Stomach smooth muscle (tissue), 2 donors: ENCODE data around the gene RHBDD1.

Experiments used
- H3K27ac ChIP-seq: one replicate; pipeline ENCODE4 v1.7.0; 2013; ENCODE audit warnings: mild to moderate bottlenecking, low read length, inconsistent platforms
- H3K27me3 ChIP-seq, 2 donors: one replicate each; pipeline ENCODE4 v1.7.0; 2013; ENCODE audit warnings: low read length in 2 of 2; ENCODE audit not compliant: insufficient read depth in 2 of 2, control insufficient read depth in 1 of 2
- H3K36me3 ChIP-seq, 2 donors: one replicate each; pipeline ENCODE4 v1.7.0; 2013; ENCODE audit warnings: low read length in 2 of 2; ENCODE audit not compliant: control insufficient read depth in 2 of 2, insufficient read depth in 2 of 2
- H3K4me1 ChIP-seq: one replicate; pipeline ENCODE4 v1.7.0; 2013; ENCODE audit warnings: low read length; ENCODE audit not compliant: control insufficient read depth, insufficient read depth
- H3K4me3 ChIP-seq, 2 donors: one replicate each; pipeline ENCODE4 v1.7.0; 2013; ENCODE audit warnings: low read length in 2 of 2
- H3K9ac ChIP-seq, 2 donors: one replicate each; pipeline ENCODE4 v1.7.0; 2013; ENCODE audit warnings: low read length in 2 of 2, mild to moderate bottlenecking in 1 of 2
- H3K9me3 ChIP-seq, 2 donors: one replicate each; pipeline ENCODE4 v1.7.0; 2013; ENCODE audit warnings: low read length in 2 of 2; ENCODE audit not compliant: control insufficient read depth in 2 of 2
- donor health status: healthy.
- donor health status: Pancreatic carcinoma.

Gene RHBDD1

DNA sequence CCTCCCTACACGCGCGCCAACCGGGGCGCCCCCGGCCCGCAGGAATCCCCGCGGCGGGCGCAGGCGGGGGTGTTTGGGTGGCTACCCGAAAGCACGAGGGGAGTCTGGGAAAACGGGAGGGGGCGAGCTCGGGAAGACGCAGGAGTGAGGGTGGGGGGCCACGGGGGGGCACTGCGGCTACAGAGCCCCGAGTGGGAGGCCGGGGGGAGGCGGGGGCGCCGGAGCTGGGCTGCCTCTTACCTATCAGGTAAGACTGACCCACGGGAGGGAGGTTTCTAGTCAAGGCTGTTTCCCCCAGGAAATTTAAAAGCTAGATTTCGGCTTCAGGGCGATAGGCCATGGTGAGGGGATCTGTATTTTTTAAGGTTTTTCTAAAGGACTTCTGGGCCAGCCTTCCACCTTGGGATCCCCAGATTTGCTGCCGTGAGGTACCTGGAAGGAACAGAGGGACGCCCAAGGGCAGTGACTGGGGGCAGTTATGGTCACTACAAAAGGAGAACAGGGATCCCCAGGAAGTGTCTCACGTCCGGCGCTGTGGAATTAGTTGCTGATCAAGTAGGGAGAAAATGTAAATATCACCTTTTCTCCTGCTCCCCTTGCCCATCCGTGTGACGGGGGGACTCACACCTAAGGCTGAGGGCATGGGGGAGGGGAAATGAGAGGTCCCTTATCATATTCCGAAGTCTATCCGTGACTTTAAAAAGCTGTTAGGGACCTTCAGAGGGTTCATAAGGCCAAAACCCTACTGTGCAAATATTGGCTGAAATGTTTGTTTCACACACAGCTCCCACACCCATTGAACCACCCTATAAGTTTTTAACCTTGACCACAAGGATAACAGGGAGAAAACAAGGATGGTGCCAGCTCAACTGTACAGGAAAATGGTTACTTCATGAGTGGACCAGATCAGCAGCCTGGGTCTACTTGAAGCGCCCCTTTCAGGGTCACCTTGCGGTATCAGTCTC lies 35.6 kb upstream of the RHBDD1 start:
- H3K4me3 ChIP-seq: peak overlapping the region; percentile 54 to 79
- no peaks in the 10 kb centered on the region for H3K27me3 ChIP-seq
- peaks cover 52% of the 10 kb centered on the region for H3K4me1 ChIP-seq
- no peaks in the 10 kb centered on the region for H3K36me3 ChIP-seq
- peak overlapping the region; percentile 86 for H3K27ac ChIP-seq
- H3K9ac ChIP-seq: peak overlapping the region; percentile 63 to 82
- no peaks in the 10 kb centered on the region for H3K9me3 ChIP-seq

- Histone ChIP-seq H3K27ac (peak overlapping the region; percentile 86), H3K4me3 (peak overlapping the region; percentile 54 to 79), H3K4me1 (peaks cover 43% of the 10 kb centered on the region), H3K9ac (peak overlapping the region; percentile 63 to 82), H3K27me3 (no peaks in the 10 kb centered on the region), H3K9me3 (no peaks in the 10 kb centered on the region), H3K36me3 (no peaks in the 10 kb centered on the region)
These were observed 34.7 kb upstream of the RHBDD1 start for GRCh38 chr2:226800941-226801784.

- Histone ChIP-seq H3K9ac (no peak overlapping the region), H3K27ac (no peak overlapping the region), H3K27me3 (no peaks in the 10 kb centered on the region), H3K4me3 (no peak overlapping the region), H3K36me3 (no peaks in the 10 kb centered on the region), H3K9me3 (no peaks in the 10 kb centered on the region), H3K4me1 (peaks cover 29% of the 10 kb centered on the region)
These were observed 33.3 kb upstream of the RHBDD1 start for GRCh38 chr2:226802573-226802972.

- no peak overlapping the region for H3K4me3 ChIP-seq
These were observed 32.4 kb upstream of the RHBDD1 start for GRCh38 chr2:226803410-226803809.

DNA sequence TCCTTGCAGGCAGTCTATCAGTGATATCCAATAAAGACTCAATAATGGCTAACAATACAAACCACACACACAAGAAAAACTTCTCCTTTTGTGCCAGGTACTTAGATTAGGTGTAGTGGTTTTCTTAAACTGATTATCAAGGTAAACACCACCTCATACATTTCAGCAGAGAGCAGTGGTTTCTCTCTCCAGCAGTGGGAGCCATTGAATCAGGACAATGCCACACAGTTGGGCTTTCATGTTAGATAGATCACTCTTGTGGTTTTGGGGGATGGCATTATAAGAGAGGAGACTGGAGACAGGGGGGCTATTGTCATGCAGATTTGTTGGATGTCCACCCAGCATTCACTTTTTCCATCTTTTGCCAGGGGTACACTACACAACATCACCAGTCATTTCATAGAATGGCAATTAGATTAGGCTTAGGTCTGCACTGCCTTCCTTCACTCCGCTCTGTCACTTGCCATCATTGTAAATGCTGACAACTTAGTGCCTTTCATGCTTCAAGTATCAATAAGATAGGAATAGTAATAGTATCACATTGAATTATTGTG lies 22.6 kb upstream of the RHBDD1 start:
- Histone ChIP-seq H3K4me3 (no peak overlapping the region), H3K9ac (no peak overlapping the region), H3K9me3 (no peaks in the 10 kb centered on the region), H3K27ac (no peak overlapping the region), H3K36me3 (no peaks in the 10 kb centered on the region), H3K4me1 (no peaks in the 10 kb centered on the region), H3K27me3 (peaks cover 0 to 3% of the 10 kb centered on the region in 2 donors)

More at GRCh38 chr2:226803410-226803809, 32.4 kb upstream of the RHBDD1 start:
- H3K9ac ChIP-seq: no peak overlapping the region
- no peaks in the 10 kb centered on the region for H3K9me3 ChIP-seq
- no peaks in the 10 kb centered on the region for H3K36me3 ChIP-seq
- H3K27me3 ChIP-seq: no peaks in the 10 kb centered on the region
- peaks cover 20% of the 10 kb centered on the region for H3K4me1 ChIP-seq
- no peak overlapping the region for H3K27ac ChIP-seq

DNA sequence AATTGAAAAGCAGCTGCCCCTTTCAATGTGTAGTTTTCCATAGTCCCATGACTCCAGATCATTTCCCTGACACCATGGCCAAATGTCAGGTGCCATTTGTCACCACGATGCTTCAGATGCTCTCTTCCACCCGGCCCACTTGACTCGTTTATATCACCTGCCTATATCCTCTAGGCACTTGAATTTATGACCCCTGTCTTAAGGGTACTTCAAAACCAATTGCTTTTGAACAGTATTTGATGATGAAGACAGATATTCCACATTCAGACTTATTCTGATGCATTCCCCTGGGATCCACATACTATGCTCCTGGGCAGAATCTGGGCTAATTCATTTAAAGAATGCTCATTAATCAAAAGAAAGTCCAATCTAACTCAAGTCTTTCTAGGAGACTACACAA lies 16.9 kb upstream of the RHBDD1 start:
- Histone ChIP-seq H3K9ac (no peak overlapping the region), H3K36me3 (no peaks in the 10 kb centered on the region), H3K4me1 (no peaks in the 10 kb centered on the region), H3K4me3 (no peak overlapping the region), H3K27ac (no peak overlapping the region), H3K27me3 (no peaks in the 10 kb centered on the region), H3K9me3 (peaks cover 0 to 3% of the 10 kb centered on the region in 2 donors)

DNA sequence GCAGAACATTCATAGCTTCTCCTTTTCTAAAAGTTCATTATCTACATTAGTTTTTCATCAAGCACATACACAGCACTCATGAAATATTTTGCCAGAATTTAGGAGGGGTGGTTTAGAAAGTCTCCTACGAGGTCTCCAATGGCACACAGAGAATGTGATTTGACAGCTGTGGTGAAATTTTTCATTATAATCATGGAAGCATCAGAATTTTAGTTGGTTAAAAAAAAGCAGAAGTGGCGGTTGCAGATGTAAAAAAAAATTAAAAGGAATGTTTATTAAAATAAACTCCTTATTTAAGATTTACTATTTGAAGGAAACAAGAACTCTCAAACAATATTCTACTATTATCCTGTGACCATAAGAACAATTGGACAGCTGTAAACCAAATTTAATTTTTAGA lies 10.8 kb upstream of the RHBDD1 start:
- H3K9ac ChIP-seq: no peak overlapping the region
- H3K27me3 ChIP-seq: no peaks in the 10 kb centered on the region
- H3K9me3 ChIP-seq: peaks cover 0 to 3% of the 10 kb centered on the region in 2 donors
- H3K4me3 ChIP-seq: no peak overlapping the region
- no peaks in the 10 kb centered on the region for H3K4me1 ChIP-seq
- no peaks in the 10 kb centered on the region for H3K36me3 ChIP-seq
- no peak overlapping the region for H3K27ac ChIP-seq

DNA sequence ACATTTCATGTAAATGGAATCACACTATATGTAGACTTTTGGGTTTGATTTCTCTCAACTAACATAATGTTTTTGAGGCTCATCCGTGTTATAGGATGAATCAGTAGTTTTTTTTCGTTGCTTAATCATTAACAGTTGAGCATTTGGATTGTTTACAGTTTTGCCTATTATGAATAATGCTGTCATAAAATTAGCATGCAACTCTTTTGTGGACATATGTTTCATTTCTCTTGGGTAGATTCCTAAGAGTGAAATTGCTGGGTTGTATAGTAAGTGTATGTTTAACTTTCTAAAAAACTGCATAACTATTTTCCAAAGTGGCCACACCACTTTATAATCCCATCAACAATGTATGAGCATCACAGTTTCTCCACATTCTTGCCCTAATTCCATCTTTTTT lies 7.7 kb upstream of the RHBDD1 start:
- no peaks in the 10 kb centered on the region for H3K4me1 ChIP-seq
- H3K36me3 ChIP-seq: peaks cover 0 to 2% of the 10 kb centered on the region in 2 donors
- H3K27me3 ChIP-seq: no peaks in the 10 kb centered on the region
- no peak overlapping the region for H3K4me3 ChIP-seq
- H3K9ac ChIP-seq: no peak overlapping the region
- peaks cover 0 to 3% of the 10 kb centered on the region in 2 donors for H3K9me3 ChIP-seq
- H3K27ac ChIP-seq: no peak overlapping the region

DNA sequence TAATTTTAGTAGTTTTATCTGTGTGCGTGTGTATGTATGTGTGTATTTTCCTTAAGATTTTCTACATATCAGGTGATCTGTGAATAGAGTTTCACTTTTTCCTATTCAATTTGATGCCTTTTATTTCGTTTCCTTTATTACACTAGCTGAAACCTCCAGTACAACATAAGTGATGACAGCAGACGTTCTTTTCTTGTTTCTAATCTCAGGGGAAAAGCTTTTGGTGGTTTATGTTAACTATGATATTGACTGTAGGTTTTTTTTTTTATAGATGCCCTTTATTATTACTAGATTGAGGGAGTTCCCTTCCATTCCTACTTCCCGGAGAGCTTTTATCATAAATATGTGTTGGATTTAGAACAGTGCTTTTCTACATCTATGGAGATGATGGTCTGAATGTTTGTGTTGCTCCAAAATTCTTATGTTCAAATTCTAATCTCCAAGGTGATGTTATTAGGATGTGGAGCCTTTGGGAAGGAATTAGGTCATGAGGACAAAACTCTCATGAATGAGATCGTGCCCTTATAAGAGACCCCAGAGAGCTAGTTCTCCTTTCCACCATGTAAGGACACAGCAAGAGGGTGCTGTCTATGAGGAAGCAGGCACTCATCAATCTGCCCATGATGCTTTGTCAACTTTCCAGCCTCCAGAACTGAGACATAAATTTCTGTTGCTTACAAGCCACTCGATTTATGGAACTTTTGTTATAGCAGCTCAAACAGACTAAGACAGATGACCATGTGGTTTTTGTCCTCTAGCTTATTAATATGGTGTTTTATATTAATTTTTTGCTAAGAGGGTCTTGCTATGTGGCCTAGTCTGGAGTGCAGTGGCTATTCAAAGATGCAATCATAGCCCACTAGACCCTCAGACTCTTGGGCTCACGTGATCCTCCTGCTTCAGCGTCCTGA lies 5.9 kb upstream of the RHBDD1 start:
- H3K27ac ChIP-seq: no peak overlapping the region
- no peak overlapping the region for H3K9ac ChIP-seq
- H3K4me1 ChIP-seq: peaks cover under 1% of the 10 kb centered on the region
- H3K4me3 ChIP-seq: no peak overlapping the region
- H3K36me3 ChIP-seq: peaks cover 0 to 2% of the 10 kb centered on the region in 2 donors
- H3K27me3 ChIP-seq: no peaks in the 10 kb centered on the region
- no peaks in the 10 kb centered on the region for H3K9me3 ChIP-seq

GRCh38 chr2:226831266-226831665 lies 4.6 kb upstream of the RHBDD1 start:
- Histone ChIP-seq H3K9ac (no peak overlapping the region), H3K27ac (no peak overlapping the region), H3K4me3 (no peak overlapping the region), H3K36me3 (peaks cover 0 to 2% of the 10 kb centered on the region in 2 donors), H3K9me3 (no peaks in the 10 kb centered on the region), H3K4me1 (peaks cover 8% of the 10 kb centered on the region), H3K27me3 (no peaks in the 10 kb centered on the region)
